Mesendoderm (in vitro differentiated cells): ENCODE measurements around the gene MYBPC3.

Experiments
- DNase-seq: peaks from one replicate; pipeline ENCODE4 v3.0.0; 2013
- H2AK5ac ChIP-seq: 2 replicates; pipeline ENCODE4 v1.6.1; 2013; ENCODE audit warnings: low read length, inconsistent platforms
- H2BK120ac ChIP-seq: 2 replicates; pipeline ENCODE4 v1.6.1; 2013; ENCODE audit warnings: low read depth, mild to moderate bottlenecking, low read length, moderate library complexity, mixed read lengths
- H2BK15ac ChIP-seq: replicated peaks from 2 replicates; pipeline ENCODE4 v1.6.1; 2013; ENCODE audit warnings: low read depth, mild to moderate bottlenecking, moderate library complexity
- H2BK5ac ChIP-seq: 2 replicates; pipeline ENCODE4 v1.6.1; 2013; ENCODE audit warnings: low read length, inconsistent platforms
- H3K18ac ChIP-seq: 2 replicates; pipeline ENCODE4 v1.6.1; 2013; ENCODE audit warnings: mild to moderate bottlenecking, low read length, mixed read lengths
- H3K23ac ChIP-seq: one replicate; pipeline ENCODE4 v1.6.1; 2013; ENCODE audit warnings: low read length
- H3K27ac ChIP-seq: 2 replicates; pipeline ENCODE4 v1.5.1; 2013; ENCODE audit warnings: low read depth, mild to moderate bottlenecking, inconsistent platforms, low read length, moderate library complexity
- H3K27me3 ChIP-seq: 2 replicates; pipeline ENCODE4 v1.6.1; 2013; ENCODE audit warnings: low read length, control low read depth, mild to moderate bottlenecking, inconsistent platforms; ENCODE audit not compliant: insufficient read depth, poor library complexity
- H3K36me3 ChIP-seq: 2 replicates; pipeline ENCODE4 v1.6.1; 2013; ENCODE audit warnings: low read length, inconsistent platforms; ENCODE audit not compliant: control insufficient read depth, insufficient read depth
- H3K4ac ChIP-seq: one replicate; pipeline ENCODE4 v1.6.1; 2013; ENCODE audit warnings: low read depth, mild to moderate bottlenecking, low read length, moderate library complexity
- H3K4me1 ChIP-seq: 2 replicates; pipeline ENCODE4 v1.6.1; 2013; ENCODE audit warnings: low read depth, low read length, inconsistent platforms; ENCODE audit not compliant: control insufficient read depth
- H3K4me2 ChIP-seq: 2 replicates; pipeline ENCODE4 v1.6.1; 2013; ENCODE audit warnings: low read length
- H3K4me3 ChIP-seq: 2 replicates; pipeline ENCODE4 v1.5.1; 2013; ENCODE audit warnings: mild to moderate bottlenecking, low read length
- H3K56ac ChIP-seq: one replicate; pipeline ENCODE4 v1.6.1; 2013; ENCODE audit warnings: low read length
- H3K79me1 ChIP-seq: 2 replicates; pipeline ENCODE4 v1.6.1; 2013; ENCODE audit warnings: low read length, inconsistent platforms
- H3K79me2 ChIP-seq: 2 replicates; pipeline ENCODE4 v1.6.1; 2013; ENCODE audit warnings: mild to moderate bottlenecking, low read length; ENCODE audit not compliant: control insufficient read depth, insufficient read depth
- H3K9ac ChIP-seq: 2 replicates; pipeline ENCODE4 v1.6.1; 2013; ENCODE audit warnings: low read length, inconsistent platforms
- H4K5ac ChIP-seq: one replicate; pipeline ENCODE4 v1.6.1; 2013; ENCODE audit warnings: low read length
- H4K8ac ChIP-seq: one replicate; pipeline ENCODE4 v1.6.1; 2013; ENCODE audit warnings: low read depth, mild to moderate bottlenecking, control low read depth, low read length, moderate library complexity
- WGBS: extraction: QIAGEN DNeasy Blood & Tissue Kit; methylation state at CpG from one replicate; pipeline ENCODE4 v1.1.7; 2013; ENCODE audit warnings: low lambda C conversion rate, missing lambda C conversion rate; ENCODE audit not compliant: insufficient coverage; ENCODE audit errors: extremely low coverage; 5-methylcytosine and 5-hydroxymethylcytosine counted together

Gene MYBPC3

DNA sequence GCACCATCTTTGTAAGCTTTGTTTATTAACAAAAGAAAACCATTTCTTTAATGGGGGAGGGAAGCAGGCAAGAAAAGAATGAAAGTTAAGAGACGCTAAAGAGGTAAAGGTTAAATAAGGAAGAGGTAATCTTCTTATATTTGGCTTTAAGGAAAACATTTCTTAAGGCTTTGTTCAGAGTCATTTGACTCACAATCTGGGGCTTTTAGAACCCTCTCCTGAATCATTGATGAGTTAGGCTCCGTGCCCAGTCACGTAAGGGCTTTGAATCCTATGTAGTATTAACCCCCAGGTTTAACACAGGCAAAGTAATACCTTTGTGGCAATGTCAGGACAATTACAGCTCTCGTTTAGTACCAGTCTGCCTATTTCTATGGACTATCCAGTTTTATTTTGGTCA is 56.5 kb downstream of the MYBPC3 start:
- no peaks in the 10 kb centered on the region for H3K27me3 ChIP-seq
- no peak overlapping the region for H3K9ac ChIP-seq
- H2AK5ac ChIP-seq = no peak overlapping the region
- no peak overlapping the region for H2BK5ac ChIP-seq
- no peak overlapping the region for H4K8ac ChIP-seq
- no CpG with 5 or more reads among the region's 4 CpGs for WGBS
- H3K79me2 ChIP-seq = no peaks in the 10 kb centered on the region
- no peak overlapping the region for H3K4me2 ChIP-seq
- H3K36me3 ChIP-seq = peaks cover 5% of the 10 kb centered on the region
- H2BK120ac ChIP-seq = no peak overlapping the region
- no peak overlapping the region for H3K23ac ChIP-seq
- DNase-seq = no peak
- H3K4ac ChIP-seq = no peak overlapping the region
- H3K18ac ChIP-seq = no peak overlapping the region
- no peak overlapping the region for H3K4me3 ChIP-seq
- H3K4me1 ChIP-seq = no peaks in the 10 kb centered on the region
- H4K5ac ChIP-seq = no peak overlapping the region
- no peak overlapping the region for H3K27ac ChIP-seq
- H2BK15ac ChIP-seq = no peak overlapping the region
- H3K56ac ChIP-seq = no peak overlapping the region
- no peaks in the 10 kb centered on the region for H3K79me1 ChIP-seq

DNA sequence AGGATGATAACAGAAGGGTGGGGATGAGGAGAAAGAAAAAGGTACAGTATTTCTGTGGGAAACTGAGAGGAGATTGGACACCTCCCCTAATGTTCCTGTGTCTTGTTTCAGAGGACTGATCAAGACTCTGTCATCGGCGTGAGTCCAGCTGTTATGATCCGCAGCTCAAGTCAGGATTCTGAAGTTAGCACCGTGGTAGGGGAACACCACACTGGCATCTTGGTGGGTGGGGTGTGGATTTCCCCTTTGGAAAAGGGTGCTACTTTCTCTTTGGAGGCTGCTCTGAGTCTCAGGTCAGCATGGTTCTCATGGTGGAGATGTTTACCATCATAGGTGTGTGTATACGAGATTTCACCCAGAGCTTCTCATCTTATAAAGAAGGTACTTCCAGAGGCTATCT is 57.1 kb downstream of the MYBPC3 start:
- Histone ChIP-seq H3K27me3 (no peaks in the 10 kb centered on the region), H3K18ac (no peak overlapping the region), H3K4me3 (no peak overlapping the region), H4K5ac (no peak overlapping the region), H2AK5ac (no peak overlapping the region), H3K9ac (no peak overlapping the region), H2BK120ac (no peak overlapping the region), H3K79me1 (no peaks in the 10 kb centered on the region), H4K8ac (no peak overlapping the region), H3K36me3 (peaks cover 5% of the 10 kb centered on the region), H3K4me1 (no peaks in the 10 kb centered on the region), H3K4ac (no peak overlapping the region), H3K27ac (no peak overlapping the region), H2BK15ac (no peak overlapping the region), H2BK5ac (no peak overlapping the region), H3K23ac (no peak overlapping the region), H3K4me2 (no peak overlapping the region), H3K56ac (no peak overlapping the region), H3K79me2 (no peaks in the 10 kb centered on the region)
- no CpG with 5 or more reads among the region's 5 CpGs for WGBS
- no peak for DNase-seq

DNA sequence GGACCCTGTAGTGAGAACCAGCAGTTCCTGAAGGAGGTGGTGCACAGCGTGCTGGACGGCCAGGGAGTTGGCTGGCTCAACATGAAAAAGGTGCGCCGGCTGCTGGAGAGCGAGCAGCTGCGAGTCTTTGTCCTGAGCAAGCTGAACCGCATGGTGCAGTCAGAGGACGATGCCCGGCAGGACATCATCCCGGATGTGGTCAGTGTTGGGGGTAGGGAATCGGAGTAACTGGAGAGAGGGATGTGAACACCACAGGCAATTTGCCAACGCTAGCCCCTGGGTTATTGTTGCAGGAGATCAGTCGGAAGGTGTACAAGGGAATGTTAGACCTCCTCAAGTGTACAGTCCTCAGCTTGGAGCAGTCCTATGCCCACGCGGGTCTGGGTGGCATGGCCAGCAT is 62.6 kb downstream of the MYBPC3 start:
- no peak overlapping the region for H2BK5ac ChIP-seq
- DNase-seq = no peak
- H4K5ac ChIP-seq = no peak overlapping the region
- H3K4me1 ChIP-seq = no peaks in the 10 kb centered on the region
- no peaks in the 10 kb centered on the region for H3K79me2 ChIP-seq
- H3K23ac ChIP-seq = no peak overlapping the region
- H3K36me3 ChIP-seq = peaks cover 10% of the 10 kb centered on the region
- H3K27ac ChIP-seq = no peak overlapping the region
- no peaks in the 10 kb centered on the region for H3K27me3 ChIP-seq
- no peak overlapping the region for H2BK15ac ChIP-seq
- no peak overlapping the region for H2AK5ac ChIP-seq
- WGBS = no CpG with 5 or more reads among the region's 15 CpGs
- H3K4me3 ChIP-seq = no peak overlapping the region
- H3K4me2 ChIP-seq = no peak overlapping the region
- no peak overlapping the region for H3K4ac ChIP-seq
- H2BK120ac ChIP-seq = no peak overlapping the region
- no peak overlapping the region for H3K9ac ChIP-seq
- no peaks in the 10 kb centered on the region for H3K79me1 ChIP-seq
- H3K56ac ChIP-seq = no peak overlapping the region
- H3K18ac ChIP-seq = no peak overlapping the region
- H4K8ac ChIP-seq = no peak overlapping the region

DNA sequence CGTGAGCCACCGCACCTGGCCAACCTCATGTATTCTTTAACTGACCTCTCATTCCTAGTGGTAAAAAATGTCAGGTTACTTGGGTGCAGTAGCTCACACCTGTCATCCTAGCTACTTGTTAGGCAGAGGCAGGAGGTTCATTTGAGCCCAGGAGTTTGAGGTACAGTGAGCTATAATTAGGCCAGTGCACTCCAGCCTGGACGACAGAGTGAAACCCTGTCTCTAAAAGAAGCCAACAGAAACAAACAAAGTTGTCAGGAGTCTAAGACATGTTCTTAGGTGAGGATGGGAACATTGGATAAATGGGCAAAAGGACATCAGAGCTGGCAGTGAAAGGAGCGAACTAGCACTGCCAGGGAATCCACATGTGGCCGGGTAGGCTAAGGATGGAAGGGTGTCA is 64.4 kb downstream of the MYBPC3 start:
- Histone ChIP-seq H3K56ac (no peak overlapping the region), H3K79me1 (no peaks in the 10 kb centered on the region), H3K4me1 (no peaks in the 10 kb centered on the region), H3K36me3 (peaks cover 15% of the 10 kb centered on the region), H3K4me3 (no peak overlapping the region), H2BK15ac (no peak overlapping the region), H3K4ac (no peak overlapping the region), H3K27me3 (no peaks in the 10 kb centered on the region), H3K4me2 (no peak overlapping the region), H3K27ac (no peak overlapping the region), H3K9ac (no peak overlapping the region), H3K79me2 (no peaks in the 10 kb centered on the region), H3K18ac (no peak overlapping the region), H2BK120ac (no peak overlapping the region), H4K5ac (no peak overlapping the region), H2BK5ac (no peak overlapping the region), H4K8ac (no peak overlapping the region), H2AK5ac (no peak overlapping the region), H3K23ac (no peak overlapping the region)
- no peak for DNase-seq
- no CpG with 5 or more reads among the region's 5 CpGs for WGBS

DNA sequence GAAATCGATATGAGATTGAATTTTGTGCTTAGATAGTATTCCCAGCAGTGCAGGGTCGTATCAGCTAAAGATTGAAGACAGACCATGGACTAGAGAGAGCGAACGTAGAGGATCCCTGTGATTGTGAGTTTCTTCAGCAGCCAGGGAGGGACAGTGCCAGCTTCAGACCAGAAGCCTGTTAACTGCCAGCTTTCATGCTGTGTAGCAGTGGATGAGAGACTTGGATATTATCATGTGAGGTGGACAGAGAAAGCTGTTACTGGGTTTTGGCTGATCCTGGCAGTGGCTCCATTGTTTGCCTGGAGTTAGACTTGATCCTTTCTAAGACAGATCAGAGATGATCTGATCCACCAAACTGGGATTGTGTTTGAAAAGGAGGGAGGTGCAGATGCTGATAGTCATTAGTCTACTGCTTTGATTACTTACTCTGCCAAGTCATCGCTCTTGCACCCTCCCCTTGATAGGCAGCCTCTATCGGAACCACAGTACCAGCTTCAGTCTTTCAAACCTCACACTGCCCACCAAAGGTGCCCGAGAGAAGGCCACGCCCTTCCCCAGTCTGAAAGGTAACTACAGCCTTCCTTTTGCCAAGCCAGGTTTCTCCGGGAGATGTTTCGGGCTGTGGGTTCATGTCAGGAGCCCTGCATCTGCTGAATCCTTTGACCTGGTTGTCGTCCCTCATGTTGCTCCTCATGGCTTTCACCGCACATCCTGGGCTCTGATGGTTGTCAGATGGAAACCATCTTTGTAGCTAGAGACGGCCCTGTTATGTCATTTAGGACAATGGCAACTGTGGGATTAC is 66.3 kb downstream of the MYBPC3 start:
- Histone ChIP-seq H3K18ac (no peak overlapping the region), H3K79me1 (no peaks in the 10 kb centered on the region), H3K4me2 (no peak overlapping the region), H2BK15ac (no peak overlapping the region), H2BK120ac (no peak overlapping the region), H3K9ac (no peak overlapping the region), H4K5ac (no peak overlapping the region), H3K4me1 (no peaks in the 10 kb centered on the region), H2BK5ac (no peak overlapping the region), H3K27ac (no peak overlapping the region), H3K27me3 (no peaks in the 10 kb centered on the region), H4K8ac (no peak overlapping the region), H3K4me3 (no peak overlapping the region), H2AK5ac (no peak overlapping the region), H3K56ac (no peak overlapping the region), H3K36me3 (peaks cover 12% of the 10 kb centered on the region), H3K23ac (no peak overlapping the region), H3K4ac (no peak overlapping the region), H3K79me2 (no peaks in the 10 kb centered on the region)
- DNase-seq = no peak
- WGBS = no CpG with 5 or more reads among the region's 13 CpGs

DNA sequence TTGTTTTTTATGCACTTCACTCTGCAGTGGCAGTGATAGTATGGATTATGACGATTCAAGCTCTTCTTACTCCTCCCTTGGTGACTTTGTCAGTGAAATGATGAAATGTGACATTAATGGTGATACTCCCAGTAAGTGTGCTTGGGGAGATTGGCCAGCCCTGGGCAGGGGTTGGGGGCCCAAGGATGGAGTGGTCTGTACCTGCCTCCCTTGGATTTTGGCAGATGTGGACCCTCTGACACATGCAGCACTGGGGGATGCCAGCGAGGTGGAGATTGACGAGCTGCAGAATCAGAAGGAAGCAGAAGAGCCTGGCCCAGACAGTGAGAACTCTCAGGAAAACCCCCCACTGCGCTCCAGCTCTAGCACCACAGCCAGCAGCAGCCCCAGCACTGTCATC is 68.4 kb downstream of the MYBPC3 start:
- Histone ChIP-seq H2BK5ac (no peak overlapping the region), H3K4me3 (no peak overlapping the region), H3K23ac (no peak overlapping the region), H2BK15ac (no peak overlapping the region), H3K4ac (no peak overlapping the region), H3K36me3 (peaks cover 11% of the 10 kb centered on the region), H2AK5ac (no peak overlapping the region), H3K79me1 (no peaks in the 10 kb centered on the region), H3K9ac (no peak overlapping the region), H3K79me2 (no peaks in the 10 kb centered on the region), H3K18ac (no peak overlapping the region), H3K4me1 (no peaks in the 10 kb centered on the region), H2BK120ac (no peak overlapping the region), H4K5ac (no peak overlapping the region), H3K56ac (no peak overlapping the region), H3K27ac (no peak overlapping the region), H3K27me3 (no peaks in the 10 kb centered on the region), H3K4me2 (no peak overlapping the region), H4K8ac (no peak overlapping the region)
- no CpG with 5 or more reads among the region's 4 CpGs for WGBS
- DNase-seq = no peak
